ENCODE results near the gene TBXAS1.
A peak's percentile ranks its signal among the peaks of the same experiment; 100 is the strongest.

The TBXAS1 gene

GRCh38 chr7:140054751-140055150 is 225.7 kb downstream of the TBXAS1 start:
- no peak for DNase-seq

DNA sequence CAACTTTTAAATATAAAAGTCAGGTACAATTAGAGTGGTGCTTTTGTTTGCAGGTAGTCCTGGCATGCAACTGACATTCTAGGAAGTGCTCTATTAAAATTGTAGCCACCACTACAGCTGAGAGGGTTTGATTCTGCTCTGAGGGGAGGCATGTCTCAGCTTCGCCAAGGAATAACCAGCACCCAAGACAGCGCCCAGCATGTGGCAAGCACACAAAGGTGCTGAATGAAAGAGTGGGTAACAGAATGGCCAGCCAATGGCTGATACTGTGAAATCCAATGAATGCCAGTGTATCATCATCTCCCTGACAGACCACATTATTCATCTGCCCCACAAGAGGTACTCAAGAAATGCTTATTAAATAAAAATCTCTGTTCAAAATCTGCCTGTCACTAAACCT is 226.8 kb downstream of the TBXAS1 start:
- DNase-seq, result no peak

- DNase-seq, result no peak
Observed at GRCh38 chr7:140056431-140057142, 227.5 kb downstream of the TBXAS1 start.

- DNase-seq, result no peak
Observed at GRCh38 chr7:140057143-140057535, 228.1 kb downstream of the TBXAS1 start.

- DNase-seq, result no peak
Observed at GRCh38 chr7:140058517-140058916, 229.5 kb downstream of the TBXAS1 start.

DNA sequence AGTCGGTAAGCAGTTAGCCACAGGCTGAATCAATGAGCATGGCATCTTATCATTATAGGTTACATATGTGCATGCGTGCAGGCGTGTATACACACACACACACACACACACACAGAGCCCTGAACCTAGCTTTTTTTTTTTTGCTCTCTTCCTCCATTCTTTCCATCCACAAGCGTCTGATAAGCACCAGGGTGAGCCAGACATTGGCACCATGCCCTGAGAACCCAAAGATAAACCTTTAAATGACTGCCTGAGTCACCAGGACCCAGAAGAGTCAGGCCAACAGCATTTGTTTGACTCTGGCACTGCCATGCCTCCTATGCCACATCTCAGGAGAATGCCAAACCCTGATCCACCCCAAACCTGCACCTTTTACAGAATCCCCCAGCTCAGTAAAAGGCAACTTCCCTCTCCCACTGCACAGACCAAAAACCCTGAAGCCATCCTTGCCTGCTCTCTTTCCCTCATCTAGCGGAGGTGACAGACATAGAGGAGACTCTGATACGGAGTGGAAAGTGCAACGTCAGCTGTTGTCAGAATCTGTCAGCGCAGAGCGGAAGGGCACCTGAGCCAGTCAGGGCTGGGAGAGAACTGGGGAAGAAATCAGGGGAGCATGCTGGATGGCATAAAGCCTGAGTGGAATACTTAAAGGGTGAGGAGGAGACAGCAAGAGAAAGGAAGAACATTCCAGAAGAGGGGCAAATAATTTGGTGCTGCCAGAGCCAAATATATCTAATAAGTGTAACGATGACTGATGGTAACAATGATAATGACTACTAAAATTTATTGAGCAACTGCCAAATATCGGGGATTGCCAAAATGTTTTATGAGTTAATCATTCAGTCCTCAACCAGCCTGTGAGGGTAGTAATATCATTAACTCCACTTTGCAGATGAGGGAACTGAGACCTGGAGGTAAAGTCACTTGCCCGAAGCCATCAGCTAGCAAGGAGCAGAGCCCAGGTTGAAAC is 230.5 kb downstream of the TBXAS1 start:
- DNase-seq, result no peak

- no peak for DNase-seq
Observed at GRCh38 chr7:140060243-140060630, 231.2 kb downstream of the TBXAS1 start.

DNA sequence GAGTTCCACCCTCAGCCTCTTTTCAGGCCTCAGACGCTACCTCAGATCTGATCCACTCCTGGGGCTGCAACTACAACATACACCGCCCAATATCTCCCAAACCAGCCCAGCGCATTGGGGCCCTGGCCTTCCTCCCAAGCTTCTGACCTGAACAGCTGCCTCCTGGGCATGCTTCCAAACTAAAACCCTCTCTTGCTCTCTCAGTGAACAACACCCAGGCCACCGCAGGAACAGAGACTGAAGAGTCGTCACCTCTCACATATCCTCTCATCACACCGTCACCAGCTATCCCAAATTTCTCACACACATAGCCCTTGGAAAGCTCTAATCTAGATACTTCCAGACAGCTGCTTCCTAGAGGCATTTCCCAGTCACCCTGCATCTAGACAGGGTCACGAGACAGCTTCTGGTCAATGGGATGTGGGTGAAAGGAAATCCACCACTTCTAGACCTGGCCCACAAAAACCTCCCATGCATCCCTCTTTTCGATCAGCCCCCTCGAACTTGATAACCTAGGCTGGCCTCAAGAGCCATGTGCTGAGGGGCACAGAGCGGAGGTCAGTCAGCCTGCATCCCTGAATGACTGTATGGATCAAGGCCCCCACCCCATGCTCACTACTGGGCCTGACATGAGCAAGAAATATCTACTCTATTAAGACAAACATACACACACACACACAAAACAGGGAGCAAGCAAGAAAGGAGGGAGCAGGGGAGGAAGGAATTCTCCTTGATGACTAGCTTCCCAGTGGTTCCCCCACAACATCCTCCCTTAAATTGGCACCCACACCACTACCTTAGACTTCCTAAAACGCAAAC is 231.9 kb downstream of the TBXAS1 start:
- DNase-seq, result no peak

DNA sequence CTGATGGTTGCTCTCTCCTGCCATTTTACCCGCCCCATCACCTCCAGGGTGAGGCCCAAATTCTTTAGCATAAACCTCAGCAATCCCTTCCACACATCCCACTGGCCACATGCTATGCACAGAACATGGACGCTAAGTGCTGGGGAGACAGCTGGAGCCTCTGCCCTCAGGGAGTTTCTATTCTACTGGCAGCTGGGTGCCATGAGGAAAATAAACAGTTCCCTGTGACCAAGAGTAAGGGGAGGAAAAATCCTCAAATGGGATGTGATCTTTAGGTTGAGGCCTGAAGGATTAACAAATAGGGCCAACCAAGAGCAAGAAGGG is 232.5 kb downstream of the TBXAS1 start:
- no peak for DNase-seq

DNA sequence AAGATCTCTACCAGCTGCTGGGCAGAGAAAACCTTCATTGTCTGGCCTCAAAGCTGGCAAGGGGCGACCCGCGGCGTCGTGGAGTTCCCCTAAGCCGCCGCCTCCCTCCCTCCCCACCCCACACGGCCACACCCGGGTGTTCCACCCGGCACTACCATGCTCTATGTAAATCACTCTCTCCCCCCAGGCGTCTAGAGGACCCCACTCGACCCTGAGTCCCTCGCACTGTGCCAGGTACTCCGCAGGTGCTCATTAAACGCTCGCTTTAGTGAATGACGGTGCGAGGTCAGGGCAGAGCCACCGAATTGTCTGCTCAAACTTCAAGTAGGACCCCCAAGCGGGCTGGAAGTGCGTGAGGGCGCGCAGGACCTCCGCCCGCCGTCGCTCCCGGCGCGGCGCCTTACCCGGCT is 233.1 kb downstream of the TBXAS1 start:
- DNase-seq, result peak; percentile 70

DNA sequence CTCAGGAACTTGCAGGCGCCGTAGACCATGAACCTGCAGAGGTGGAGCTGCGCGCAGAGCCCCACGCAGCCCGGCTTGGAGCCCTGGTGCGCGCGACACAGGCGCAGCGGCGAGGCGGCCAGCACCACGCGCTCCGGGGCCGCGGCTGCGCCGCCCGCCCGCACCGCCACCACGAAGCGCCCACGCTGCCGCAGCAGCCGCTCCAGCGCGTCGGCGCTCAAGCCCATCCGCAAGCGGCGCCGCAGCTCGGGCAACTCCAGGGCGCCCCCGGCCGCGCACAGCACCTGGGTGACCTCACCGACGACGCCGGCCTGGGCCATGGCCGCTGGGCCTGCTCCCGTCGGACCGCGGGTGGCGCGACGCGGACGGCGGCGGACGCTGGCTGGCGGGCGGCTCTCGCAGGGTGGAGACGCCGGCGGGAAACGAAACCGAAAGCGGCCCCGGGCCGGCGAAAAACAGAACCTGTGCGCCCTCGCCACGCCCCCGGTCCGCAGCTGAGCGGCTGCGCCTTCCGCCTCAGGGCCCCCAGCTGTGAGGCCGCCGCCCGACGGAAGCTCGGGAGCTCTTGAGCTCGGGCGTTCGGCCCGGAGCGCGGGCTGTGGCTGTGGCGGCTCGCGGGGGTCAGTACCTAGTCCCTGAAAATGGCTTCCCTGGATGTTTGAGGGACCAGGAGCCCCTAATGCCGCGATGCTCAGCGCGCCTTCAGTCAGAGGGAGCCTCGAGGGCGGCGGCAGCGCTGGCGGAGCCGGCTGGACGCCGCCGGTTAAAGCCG is 233.7 kb downstream of the TBXAS1 start, which contains the start of gene PARP12:
TSS of gene PARP12 (minus strand) at position 424 of the 772 bp plus-strand sequence. CDS start at position 320, 104 bp downstream.
- peak; percentile 88 for DNase-seq

DNA sequence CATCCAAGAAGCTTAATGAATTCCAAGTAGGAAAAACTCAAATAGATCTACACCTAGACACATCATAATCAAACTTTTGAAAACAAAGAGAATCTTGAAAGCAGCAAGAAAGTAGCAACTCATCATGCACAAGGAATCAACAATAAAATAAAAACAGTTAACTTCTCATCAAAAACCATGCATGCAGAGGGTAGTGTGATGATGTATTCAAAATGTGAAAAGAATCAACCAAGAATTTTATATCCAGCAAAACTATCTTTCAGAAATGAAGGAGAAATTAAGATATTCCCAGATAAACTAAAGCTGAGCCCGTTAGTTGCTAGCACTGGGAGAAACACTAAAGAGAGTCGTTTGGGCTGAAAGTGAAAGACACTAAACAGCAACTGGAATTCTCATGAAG is 238.0 kb downstream of the TBXAS1 start:
- DNase-seq, result no peak

- no peak for DNase-seq
Observed at GRCh38 chr7:140068033-140068432, 239.0 kb downstream of the TBXAS1 start.

DNA sequence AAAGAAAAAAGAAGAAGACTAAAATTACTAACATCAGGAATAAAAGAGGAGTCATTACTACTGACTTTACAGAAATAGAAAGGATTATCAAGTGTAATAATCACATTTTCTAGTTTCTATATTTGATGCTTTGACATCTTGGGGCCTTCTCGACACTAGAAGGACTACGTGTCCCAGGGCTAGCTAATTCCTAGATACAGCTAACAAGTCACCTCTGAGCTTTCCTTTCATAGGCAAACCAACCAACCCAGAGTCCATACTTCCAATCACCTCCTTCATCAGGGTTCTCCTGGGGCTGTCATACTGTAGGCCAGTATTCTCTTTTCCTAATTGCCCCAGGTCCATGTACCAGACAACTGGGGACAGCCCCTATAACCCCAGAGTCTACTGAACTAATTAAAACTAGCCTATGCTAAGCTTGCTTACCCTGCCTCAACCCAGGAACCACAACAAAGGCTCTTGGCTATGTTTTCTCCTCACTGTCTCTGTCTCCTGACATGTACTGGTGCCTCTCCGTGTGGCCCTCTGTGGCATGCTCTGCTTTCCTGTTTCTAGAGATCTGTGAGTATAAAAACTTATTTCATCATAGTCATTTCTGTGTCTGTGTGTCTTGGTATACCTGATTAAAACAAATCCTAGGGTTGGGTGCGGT is 240.4 kb downstream of the TBXAS1 start:
- no peak for DNase-seq
